ENCODE data around the gene TNS1. TPM values are rescaled to one million over a fixed set of nuclear protein-coding genes. Genes with fewer than 3 reads are reported as not detected.

TNS1 gene
- total RNA-seq, 1 donor from 2014 or later: 59.2 TPM

GRCh38 chr2:217852555-217853211 lies 150.1 kb downstream of the TNS1 start:
- Mint-ChIP-seq H3K9me3 (no peaks in the 10 kb centered on the region), H3K4me1 (ENCODE audit: unreplicated experiment) (peaks cover 31% of the 10 kb centered on the region), H3K36me3 (peaks cover 15% of the 10 kb centered on the region), H3K27ac (peak overlapping the region; percentile 24), H3K4me3 (no peak overlapping the region), H3K27me3 (no peaks in the 10 kb centered on the region)
- DNase-seq (ENCODE audit: extremely low spot score, unreplicated experiment): no peak
- TF ChIP-seq CTCF (conservative IDR thresholded peaks at IDR 0.05): no peak

- Mint-ChIP-seq H3K27ac (peak overlapping the region; percentile 61), H3K4me3 (peak overlapping the region; percentile 39), H3K9me3 (no peaks in the 10 kb centered on the region), H3K36me3 (peaks cover 27% of the 10 kb centered on the region), H3K4me1 (ENCODE audit: unreplicated experiment) (peaks cover 31% of the 10 kb centered on the region), H3K27me3 (no peaks in the 10 kb centered on the region)
- TF ChIP-seq CTCF (conservative IDR thresholded peaks at IDR 0.05): no peak
- no peak for DNase-seq (ENCODE audit: extremely low spot score, unreplicated experiment)
Observed at GRCh38 chr2:217851191-217852020, 151.4 kb downstream of the TNS1 start.

- H3K4me1 Mint-ChIP-seq (ENCODE audit: unreplicated experiment): peaks cover 31% of the 10 kb centered on the region
- peaks cover 20% of the 10 kb centered on the region for H3K36me3 Mint-ChIP-seq
- H3K4me3 Mint-ChIP-seq: no peak overlapping the region
- no peaks in the 10 kb centered on the region for H3K9me3 Mint-ChIP-seq
- DNase-seq (ENCODE audit: extremely low spot score, unreplicated experiment): no peak
- H3K27ac Mint-ChIP-seq: no peak overlapping the region
- no peak for TF ChIP-seq CTCF (conservative IDR thresholded peaks at IDR 0.05)
- no peaks in the 10 kb centered on the region for H3K27me3 Mint-ChIP-seq
Observed at GRCh38 chr2:217849154-217849975, 153.4 kb downstream of the TNS1 start.

GRCh38 chr2:217848351-217848957 lies 154.3 kb downstream of the TNS1 start:
- DNase-seq (ENCODE audit: extremely low spot score, unreplicated experiment): no peak
- H3K27me3 Mint-ChIP-seq: no peaks in the 10 kb centered on the region
- H3K4me3 Mint-ChIP-seq: no peak overlapping the region
- peaks cover 20% of the 10 kb centered on the region for H3K36me3 Mint-ChIP-seq
- H3K9me3 Mint-ChIP-seq: no peaks in the 10 kb centered on the region
- H3K27ac Mint-ChIP-seq: no peak overlapping the region
- H3K4me1 Mint-ChIP-seq (ENCODE audit: unreplicated experiment): peaks cover 27% of the 10 kb centered on the region
- no peak for TF ChIP-seq CTCF (conservative IDR thresholded peaks at IDR 0.05)

Measured in type B pancreatic cell (in vitro differentiated cells).